CD14-positive monocyte (primary cell): ENCODE measurements around the gene RIPOR3. TPM values are rescaled to one million over a fixed set of nuclear protein-coding genes. Genes with fewer than 3 reads are reported as not detected.
"Not testable (repeated sequence)": the region's sequence is repeated elsewhere in the genome, so short reads cannot be mapped to it uniquely, and the experiment has no call there.

Experiments used
- DNase-seq, 3 donors: peaks; one replicate each; pipeline ENCODE4 v3.0.0-alpha.2; 2011 to 2022
- H2AFZ ChIP-seq: 2 replicates; pipeline ENCODE4 v1.6.0; 2012; ENCODE audit warnings: mild to moderate bottlenecking, low read depth, low read length, inconsistent platforms; ENCODE audit not compliant: insufficient read depth, poor library complexity, severe bottlenecking
- H3K27ac ChIP-seq, 2 donors: 1 replicate in 1 of 2; 2 replicates in 1 of 2; pipeline ENCODE4 v1.5.1; 2012 to 2013; ENCODE audit warnings: low read length in 2 of 2, control low read depth in 1 of 2, inconsistent platforms in 1 of 2, low read depth in 1 of 2, mild to moderate bottlenecking in 1 of 2
- H3K27me3 ChIP-seq, 2 donors: one replicate each; pipeline versions ENCODE4 v1.6.0 to v1.6.1; 2011 to 2013; ENCODE audit warnings: low read length in 2 of 2; ENCODE audit not compliant: control insufficient read depth in 2 of 2, insufficient read depth in 2 of 2
- H3K36me3 ChIP-seq, 2 donors: replicated peaks in 1 of 2; 1 replicate in 1 of 2; 2 replicates in 1 of 2; pipeline versions ENCODE4 v1.5.1 to v1.6.1; 2012 to 2013; ENCODE audit warnings: low read length in 2 of 2, control low read depth in 1 of 2, inconsistent platforms in 1 of 2, mild to moderate bottlenecking in 1 of 2; ENCODE audit not compliant: insufficient read depth in 2 of 2, control insufficient read depth in 1 of 2
- H3K4me1 ChIP-seq, 2 donors: 1 replicate in 1 of 2; 2 replicates in 1 of 2; pipeline versions ENCODE4 v1.5.1 to v1.6.1; 2012 to 2013; ENCODE audit warnings: low read length in 2 of 2, control low read depth in 1 of 2, inconsistent platforms in 1 of 2, mild to moderate bottlenecking in 1 of 2, moderate library complexity in 1 of 2; ENCODE audit not compliant: insufficient read depth in 2 of 2, control insufficient read depth in 1 of 2
- H3K4me2 ChIP-seq: replicated peaks from 2 replicates; pipeline ENCODE3; 2012; ENCODE audit warnings: low read length, moderate library complexity, mild to moderate bottlenecking; ENCODE audit not compliant: poor library complexity, severe bottlenecking; ENCODE audit errors: extremely low read depth
- H3K4me3 ChIP-seq, 3 experiments: fragments of 200-600 bp in 1 of 3; sonication (generic) in 1 of 3; replicated peaks in 1 of 3; 1 replicate in 2 of 3; 2 replicates in 1 of 3; pipeline ENCODE4 v1.5.1; 2011 to 2013; ENCODE audit warnings: low read length in 3 of 3, mild to moderate bottlenecking in 3 of 3, control low read depth in 2 of 3, low read depth in 2 of 3, inconsistent platforms in 1 of 3, moderate library complexity in 1 of 3
- H3K79me2 ChIP-seq: 2 replicates; pipeline ENCODE4 v1.6.0; 2012; ENCODE audit warnings: mild to moderate bottlenecking, control low read depth, inconsistent platforms, low read length, moderate library complexity; ENCODE audit not compliant: insufficient read depth
- H3K9ac ChIP-seq: 2 replicates; pipeline ENCODE4 v1.6.0; 2017; ENCODE audit warnings: low read length, mild to moderate bottlenecking; ENCODE audit not compliant: insufficient read depth, poor library complexity, severe bottlenecking
- H3K9me3 ChIP-seq, 2 donors: replicated peaks in 1 of 2; 1 replicate in 1 of 2; 2 replicates in 1 of 2; pipeline versions ENCODE4 v1.5.1 to v1.6.1; 2012 to 2013; ENCODE audit warnings: low read length in 2 of 2, control low read depth in 1 of 2; ENCODE audit not compliant: control insufficient read depth in 1 of 2, insufficient read depth in 1 of 2
- H4K20me1 ChIP-seq: 2 replicates; pipeline ENCODE4 v1.6.0; 2012; ENCODE audit warnings: mild to moderate bottlenecking, low read length, control low read depth, moderate library complexity; ENCODE audit not compliant: insufficient read depth
- H3K27ac Mint-ChIP-seq, 7 donors: one replicate each; pipeline ENCODE4 v1.8.0; 2020; ENCODE audit warnings: mild to moderate bottlenecking in 7 of 7, mixed read lengths in 7 of 7, moderate library complexity in 6 of 7, inconsistent platforms in 2 of 7
- H3K27me3 Mint-ChIP-seq, 3 donors: one replicate each; pipeline ENCODE4 v1.8.0; 2021 to 2022; ENCODE audit warnings: low read depth in 3 of 3, mild to moderate bottlenecking in 3 of 3, mixed read lengths in 3 of 3, moderate library complexity in 3 of 3, inconsistent platforms in 1 of 3
- H3K36me3 Mint-ChIP-seq, 2 donors: one replicate each; pipeline ENCODE4 v1.8.0; 2020; ENCODE audit warnings: mixed read lengths in 2 of 2, inconsistent platforms in 1 of 2, mild to moderate bottlenecking in 1 of 2
- H3K4me1 Mint-ChIP-seq: one replicate; pipeline ENCODE4 v1.8.0; 2020; ENCODE audit warnings: mild to moderate bottlenecking, mixed read lengths
- H3K4me3 Mint-ChIP-seq, 2 donors: one replicate each; pipeline ENCODE4 v1.8.0; 2020; ENCODE audit warnings: mild to moderate bottlenecking in 2 of 2, mixed read lengths in 2 of 2, moderate library complexity in 1 of 2
- H3K9me3 Mint-ChIP-seq, 7 donors: one replicate each; pipeline ENCODE4 v1.8.0; 2020 to 2022; ENCODE audit warnings: mixed read lengths in 7 of 7, mild to moderate bottlenecking in 6 of 7, moderate library complexity in 6 of 7, inconsistent platforms in 2 of 7
- WGBS: methylation state at CpG from one replicate; pipeline ENCODE4 v1.1.5; 2013; ENCODE audit warnings: missing lambda C conversion rate; ENCODE audit not compliant: insufficient coverage; 5-methylcytosine and 5-hydroxymethylcytosine counted together
- intact Hi-C, 2 donors: fragments of 100-400 bp; cut with micrococcal nuclease; formaldehyde crosslinking; loops; one replicate each; pipeline versions ENCODE4 v1.15.0 to v1.15.1; 2023
- polyA plus RNA-seq, 3 donors: library from polyadenylated mRNA; depleted of rRNA in 1 of 3; unstranded in 2 of 3; stranded (reverse) in 1 of 3; fragments of 300-500 nt in 2 of 3; fragments of >200 nt in 1 of 3; fragmentation: Illumina TruSeq in 2 of 3; gene quantifications; 1 replicate in 2 of 3; 2 replicates in 1 of 3; pipeline ENCODE4 v1.2.3, GENCODE V29; 2012 to 2021
- TF ChIP-seq, protein P1 (sequence below): fragments of 200-600 bp; IDR thresholded peaks from one replicate; pipeline ENCODE4 v1.8.0; 2022; ENCODE audit warnings: antibody characterized with exemption, mild to moderate bottlenecking

Gene RIPOR3
- polyA plus RNA-seq, 3 donors = not detected

DNA sequence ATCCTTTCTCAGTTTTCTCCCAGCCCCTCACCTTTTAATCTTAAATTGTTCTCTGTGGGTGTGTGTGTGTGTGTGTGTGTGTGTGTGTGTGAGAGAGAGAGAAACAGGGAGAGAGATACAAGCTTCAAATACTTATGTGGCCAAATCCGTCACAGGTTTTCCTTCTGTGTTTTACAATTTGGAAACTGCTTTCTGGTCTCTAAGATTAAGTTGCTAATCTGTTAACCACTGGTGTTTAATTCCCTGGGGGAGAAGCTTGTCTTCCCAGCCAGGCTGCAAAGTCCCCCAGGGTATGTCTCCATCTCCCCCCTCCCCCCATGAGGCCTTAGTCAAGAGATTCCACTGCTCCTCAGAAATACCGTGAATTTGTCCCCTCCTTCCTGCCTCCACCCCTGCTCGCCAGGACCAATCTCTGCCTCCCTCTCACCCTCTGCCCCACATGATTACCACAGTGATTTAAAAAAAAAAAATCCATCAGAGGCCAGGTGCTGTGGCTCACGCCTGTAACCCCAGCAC, 49.0 kb downstream of the RIPOR3 start:
- H3K9me3 Mint-ChIP-seq = peaks cover 0 to 10% (median 6%) of the 10 kb centered on the region in 7 donors
- no peaks in the 10 kb centered on the region for H3K36me3 Mint-ChIP-seq
- H3K27ac ChIP-seq = no peak overlapping the region
- no peaks in the 10 kb centered on the region for H4K20me1 ChIP-seq
- 67% methylated on average over 2 of the region's 4 CpGs for WGBS
- intact Hi-C loops = loop anchor here in 1 of 2 donors (5.0 kb wide), 1 partner anchor 125 kb away; no protein-coding TSS in a partner anchor
- H3K9me3 ChIP-seq = peaks cover 7 to 11% of the 10 kb centered on the region in 2 donors
- peaks cover 1 to 3% (median 2%) of the 10 kb centered on the region in 3 donors for H3K27me3 Mint-ChIP-seq
- H3K4me3 ChIP-seq = no peak overlapping the region
- TF ChIP-seq, protein P1, sequence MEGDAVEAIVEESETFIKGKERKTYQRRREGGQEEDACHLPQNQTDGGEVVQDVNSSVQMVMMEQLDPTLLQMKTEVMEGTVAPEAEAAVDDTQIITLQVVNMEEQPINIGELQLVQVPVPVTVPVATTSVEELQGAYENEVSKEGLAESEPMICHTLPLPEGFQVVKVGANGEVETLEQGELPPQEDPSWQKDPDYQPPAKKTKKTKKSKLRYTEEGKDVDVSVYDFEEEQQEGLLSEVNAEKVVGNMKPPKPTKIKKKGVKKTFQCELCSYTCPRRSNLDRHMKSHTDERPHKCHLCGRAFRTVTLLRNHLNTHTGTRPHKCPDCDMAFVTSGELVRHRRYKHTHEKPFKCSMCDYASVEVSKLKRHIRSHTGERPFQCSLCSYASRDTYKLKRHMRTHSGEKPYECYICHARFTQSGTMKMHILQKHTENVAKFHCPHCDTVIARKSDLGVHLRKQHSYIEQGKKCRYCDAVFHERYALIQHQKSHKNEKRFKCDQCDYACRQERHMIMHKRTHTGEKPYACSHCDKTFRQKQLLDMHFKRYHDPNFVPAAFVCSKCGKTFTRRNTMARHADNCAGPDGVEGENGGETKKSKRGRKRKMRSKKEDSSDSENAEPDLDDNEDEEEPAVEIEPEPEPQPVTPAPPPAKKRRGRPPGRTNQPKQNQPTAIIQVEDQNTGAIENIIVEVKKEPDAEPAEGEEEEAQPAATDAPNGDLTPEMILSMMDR = no peak
- H3K9ac ChIP-seq = no peak overlapping the region
- peaks cover 18% of the 10 kb centered on the region for H3K4me1 Mint-ChIP-seq
- no peak overlapping the region for H3K4me2 ChIP-seq
- no peaks in the 10 kb centered on the region for H3K36me3 ChIP-seq
- H3K27ac Mint-ChIP-seq = peak overlapping the region in 1 of 7 donors; percentile 31
- no peaks in the 10 kb centered on the region for H3K27me3 ChIP-seq
- H3K79me2 ChIP-seq = no peaks in the 10 kb centered on the region
- DNase-seq = no peak
- H3K4me3 Mint-ChIP-seq = no peak overlapping the region
- H2AFZ ChIP-seq = no peak overlapping the region
- H3K4me1 ChIP-seq = no peaks in the 10 kb centered on the region

DNA sequence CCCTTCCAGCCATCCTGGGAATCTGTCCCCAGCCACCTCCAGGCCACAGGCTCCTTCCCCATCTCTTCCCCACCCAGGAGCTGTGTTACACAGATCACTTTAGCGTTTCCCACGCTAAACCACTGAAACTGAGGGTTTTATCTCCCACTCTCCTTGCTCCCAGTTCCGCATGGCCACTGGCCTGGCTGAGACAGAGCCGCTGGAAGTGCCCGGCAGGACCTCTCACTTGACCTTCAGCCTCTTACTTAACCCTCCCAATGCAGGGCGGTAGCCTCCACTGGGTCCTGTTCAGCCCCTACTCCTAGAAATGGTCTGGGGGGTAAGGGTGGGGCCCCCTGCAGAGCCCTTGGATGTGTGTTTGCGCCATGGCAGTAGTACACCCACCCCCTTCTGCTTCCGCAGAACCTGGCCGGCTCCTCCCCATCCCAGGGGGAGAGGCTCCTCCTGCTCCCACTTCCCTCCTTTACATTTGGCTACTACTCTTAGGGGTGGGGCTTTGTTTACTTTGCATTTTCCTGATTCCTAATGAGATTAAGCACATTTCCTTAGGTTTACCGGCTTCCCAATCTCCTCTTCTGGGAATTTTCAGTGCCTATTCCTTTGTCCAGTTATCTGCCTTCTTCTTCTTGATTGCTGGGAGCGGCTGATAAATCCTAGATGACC, 49.6 kb downstream of the RIPOR3 start:
- not testable (repeated sequence) for DNase-seq, H2AFZ ChIP-seq, H3K27ac ChIP-seq, H3K9me3 ChIP-seq, H3K9ac ChIP-seq, H3K9me3 Mint-ChIP-seq, H3K27me3 ChIP-seq, H3K36me3 ChIP-seq, H4K20me1 ChIP-seq, H3K4me3 Mint-ChIP-seq, H3K4me1 ChIP-seq, H3K4me3 ChIP-seq, H3K79me2 ChIP-seq, H3K4me2 ChIP-seq, H3K27me3 Mint-ChIP-seq, H3K36me3 Mint-ChIP-seq
- peak overlapping the region in 2 of 7 donors; percentile 31 to 38 for H3K27ac Mint-ChIP-seq
- intact Hi-C loops = loop anchor here in 1 of 2 donors (5.0 kb wide), 1 partner anchor 126 kb away; no protein-coding TSS in a partner anchor
- peaks cover 18% of the 10 kb centered on the region for H3K4me1 Mint-ChIP-seq
- WGBS = 95% methylated on average over 4 of the region's 11 CpGs

DNA sequence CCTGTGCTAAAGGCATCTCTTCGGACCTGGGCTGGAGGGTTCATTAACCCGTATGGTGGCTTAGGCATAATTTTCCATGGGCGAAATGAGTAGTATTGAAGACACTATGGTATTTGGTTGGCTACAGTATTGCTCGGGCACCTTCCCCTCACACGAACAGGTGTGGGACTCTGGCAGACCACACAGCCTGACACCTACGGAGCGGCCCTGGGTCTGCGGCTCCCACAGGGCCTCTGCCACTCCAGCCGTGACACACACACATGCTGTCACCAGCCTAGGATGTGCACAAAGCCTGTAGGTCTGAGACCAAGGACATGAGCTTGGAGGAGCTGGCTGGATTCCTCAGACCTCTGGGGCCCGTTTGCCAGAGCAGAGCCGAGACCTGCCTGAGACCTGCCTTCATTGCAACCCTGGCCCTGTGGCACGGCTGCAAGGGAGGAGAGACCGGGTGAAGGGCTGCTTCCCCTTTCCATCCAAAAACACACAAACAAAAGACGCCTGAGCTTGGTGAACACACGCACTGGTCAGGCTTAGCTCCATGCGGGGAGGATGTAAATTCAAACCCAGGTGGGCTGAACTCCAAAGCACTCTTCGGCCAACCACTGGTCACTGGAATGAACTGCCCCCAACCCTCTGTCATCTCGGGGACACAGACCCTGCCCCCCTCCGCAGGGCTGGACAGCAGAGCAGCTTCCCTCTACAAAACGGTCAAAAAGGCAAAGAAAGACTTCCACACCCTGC, 51.2 kb downstream of the RIPOR3 start:
- Mint-ChIP-seq H3K4me1 (peaks cover 20% of the 10 kb centered on the region), H3K4me3 (peak overlapping the region; percentile 63 to 85), H3K27ac (peak overlapping the region in 3 of 7 donors; percentile 0 to 60 (median 55))
- not testable (repeated sequence) for H3K36me3 ChIP-seq, H3K36me3 Mint-ChIP-seq, H3K4me1 ChIP-seq, H3K9me3 Mint-ChIP-seq, H3K4me3 ChIP-seq, H3K27ac ChIP-seq, H3K9ac ChIP-seq, H3K79me2 ChIP-seq, H3K27me3 ChIP-seq, H3K27me3 Mint-ChIP-seq, H3K4me2 ChIP-seq, H3K9me3 ChIP-seq, DNase-seq, H4K20me1 ChIP-seq, H2AFZ ChIP-seq
- intact Hi-C loops = loop anchor here in 1 of 2 donors (5.0 kb wide), 1 partner anchor 127 kb away; no protein-coding TSS in a partner anchor
- WGBS = 39% methylated on average over 4 of the region's 20 CpGs
